ENCODE results near the gene MLH1.

DNA sequence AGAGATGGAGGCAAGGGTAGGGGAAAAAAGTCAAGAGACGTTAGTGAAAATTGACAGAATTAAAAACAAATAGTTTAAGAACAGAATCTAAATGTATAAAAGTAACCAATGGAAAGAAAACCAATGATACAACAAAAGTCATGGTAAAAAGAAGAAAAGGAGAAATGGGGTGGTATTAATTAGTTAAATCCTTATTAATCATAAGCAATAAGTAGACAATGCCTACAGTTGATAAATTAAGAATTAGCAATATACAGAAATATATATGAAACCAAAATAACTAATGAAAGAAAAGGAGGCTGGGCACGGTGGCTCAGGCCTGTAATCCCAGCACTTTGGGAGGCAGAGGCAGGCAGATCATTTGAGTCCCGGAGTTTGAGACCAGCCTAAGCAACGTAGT, 24.2 kb upstream of the MLH1 start:
- no peak for TF ChIP-seq TAF1 (IDR thresholded peaks at IDR 0.05; ENCODE audit: borderline replicate concordance, insufficient read depth, low read length)
- TF ChIP-seq, protein P1, sequence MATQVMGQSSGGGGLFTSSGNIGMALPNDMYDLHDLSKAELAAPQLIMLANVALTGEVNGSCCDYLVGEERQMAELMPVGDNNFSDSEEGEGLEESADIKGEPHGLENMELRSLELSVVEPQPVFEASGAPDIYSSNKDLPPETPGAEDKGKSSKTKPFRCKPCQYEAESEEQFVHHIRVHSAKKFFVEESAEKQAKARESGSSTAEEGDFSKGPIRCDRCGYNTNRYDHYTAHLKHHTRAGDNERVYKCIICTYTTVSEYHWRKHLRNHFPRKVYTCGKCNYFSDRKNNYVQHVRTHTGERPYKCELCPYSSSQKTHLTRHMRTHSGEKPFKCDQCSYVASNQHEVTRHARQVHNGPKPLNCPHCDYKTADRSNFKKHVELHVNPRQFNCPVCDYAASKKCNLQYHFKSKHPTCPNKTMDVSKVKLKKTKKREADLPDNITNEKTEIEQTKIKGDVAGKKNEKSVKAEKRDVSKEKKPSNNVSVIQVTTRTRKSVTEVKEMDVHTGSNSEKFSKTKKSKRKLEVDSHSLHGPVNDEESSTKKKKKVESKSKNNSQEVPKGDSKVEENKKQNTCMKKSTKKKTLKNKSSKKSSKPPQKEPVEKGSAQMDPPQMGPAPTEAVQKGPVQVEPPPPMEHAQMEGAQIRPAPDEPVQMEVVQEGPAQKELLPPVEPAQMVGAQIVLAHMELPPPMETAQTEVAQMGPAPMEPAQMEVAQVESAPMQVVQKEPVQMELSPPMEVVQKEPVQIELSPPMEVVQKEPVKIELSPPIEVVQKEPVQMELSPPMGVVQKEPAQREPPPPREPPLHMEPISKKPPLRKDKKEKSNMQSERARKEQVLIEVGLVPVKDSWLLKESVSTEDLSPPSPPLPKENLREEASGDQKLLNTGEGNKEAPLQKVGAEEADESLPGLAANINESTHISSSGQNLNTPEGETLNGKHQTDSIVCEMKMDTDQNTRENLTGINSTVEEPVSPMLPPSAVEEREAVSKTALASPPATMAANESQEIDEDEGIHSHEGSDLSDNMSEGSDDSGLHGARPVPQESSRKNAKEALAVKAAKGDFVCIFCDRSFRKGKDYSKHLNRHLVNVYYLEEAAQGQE (IDR thresholded peaks at IDR 0.05; ENCODE audit: insufficient read depth in 1 of 2, low read depth in 2 of 2, low read length in 2 of 2) = no peak
- TF ChIP-seq POLR2AphosphoS5 (IDR thresholded peaks at IDR 0.05; ENCODE audit: low read depth, low read length) = no peak
- no peak for TF ChIP-seq FOXP2 (optimal IDR thresholded peaks at IDR 0.05; ENCODE audit: borderline replicate concordance, extremely low read depth, extremely low read length, insufficient read depth)
